SK-N-SH treated with all-trans-retinoic acid at 6 μM for 48 hours (cell line): ENCODE results near the gene TM7SF2.

Experiments
- ATAC-seq: fragments of 200-7000 bp; cut with Tn5 transposase; 3 replicates; pipeline ENCODE4 v1.9.1; 2020; ENCODE audit warnings: mild to moderate bottlenecking, moderate library complexity
- BACH2 ChIP-seq: fragments of 250-450 bp; sonication (Bioruptor Pico); IDR thresholded peaks from 2 replicates; pipeline ENCODE4 v1.9.0; 2021; ENCODE audit warnings: mild to moderate bottlenecking, borderline replicate concordance
- CSDC2 ChIP-seq: fragments of 250-450 bp; sonication (Bioruptor Pico); IDR thresholded peaks from 2 replicates; pipeline ENCODE4 v1.5.0; 2020; ENCODE audit warnings: mild to moderate bottlenecking, moderate library complexity
- ESRRG ChIP-seq: fragments of 250-450 bp; sonication (Bioruptor Pico); IDR thresholded peaks from 2 replicates; pipeline ENCODE4 v1.6.1; 2021; ENCODE audit warnings: mild to moderate bottlenecking
- ISL1 ChIP-seq: fragments of 250-450 bp; sonication (Bioruptor Pico); IDR thresholded peaks from 2 replicates; pipeline ENCODE4 v2.1.2; 2022; ENCODE audit warnings: mild to moderate bottlenecking, moderate library complexity
- OSR1 ChIP-seq: fragments of 250-450 bp; sonication (Bioruptor Pico); IDR thresholded peaks from 2 replicates; pipeline ENCODE4 v1.8.0; 2022; ENCODE audit warnings: moderate library complexity, mild to moderate bottlenecking, inconsistent platforms
- PPARA ChIP-seq: fragments of 250-450 bp; sonication (Bioruptor Pico); IDR thresholded peaks from 2 replicates; pipeline ENCODE4 v1.5.0; 2020; ENCODE audit warnings: mild to moderate bottlenecking, borderline replicate concordance
- RARB ChIP-seq: fragments of 250-450 bp; sonication (Bioruptor Pico); IDR thresholded peaks from 2 replicates; pipeline ENCODE4 v1.8.0; 2021; ENCODE audit warnings: mild to moderate bottlenecking, moderate library complexity
- SNAI2 ChIP-seq: fragments of 250-450 bp; sonication (Bioruptor Pico); IDR thresholded peaks from 2 replicates; pipeline ENCODE4 v1.5.0; 2020; ENCODE audit warnings: mild to moderate bottlenecking, moderate library complexity
- TCF4 ChIP-seq: fragments of 250-450 bp; sonication (Bioruptor Pico); IDR thresholded peaks from 2 replicates; pipeline ENCODE4 v1.8.0; 2021; ENCODE audit warnings: mild to moderate bottlenecking, moderate library complexity, borderline replicate concordance
- TOX ChIP-seq: fragments of 250-450 bp; sonication (Bioruptor Pico); IDR thresholded peaks from 2 replicates; pipeline ENCODE4 v1.8.0; 2021; ENCODE audit warnings: mild to moderate bottlenecking, moderate library complexity, borderline replicate concordance
- ZFP3 ChIP-seq: fragments of 250-450 bp; sonication (Bioruptor Pico); IDR thresholded peaks from 2 replicates; pipeline ENCODE4 v1.5.0; 2020; ENCODE audit warnings: mild to moderate bottlenecking, moderate library complexity
- ZFP30 ChIP-seq: fragments of 450-650 bp; formaldehyde crosslinking; IDR thresholded peaks from 2 replicates; pipeline ENCODE4 v1.5.0; 2022; ENCODE audit warnings: mild to moderate bottlenecking, moderate library complexity
- ZNF565 ChIP-seq: fragments of 450-650 bp; formaldehyde crosslinking; conservative IDR thresholded peaks from 2 replicates; pipeline ENCODE4 v1.5.0; 2020; ENCODE audit warnings: low read depth, mild to moderate bottlenecking, moderate library complexity
- ZNF70 ChIP-seq: fragments of 450-650 bp; formaldehyde crosslinking; IDR thresholded peaks from 2 replicates; pipeline ENCODE4 v1.5.0; 2020; ENCODE audit warnings: mild to moderate bottlenecking, moderate library complexity
- ZNF8 ChIP-seq: fragments of 450-650 bp; formaldehyde crosslinking; IDR thresholded peaks from 2 replicates; pipeline ENCODE4 v1.5.0; 2020; ENCODE audit warnings: mild to moderate bottlenecking, moderate library complexity
- TF ChIP-seq, protein P1 (sequence below): fragments of 250-450 bp; sonication (Bioruptor Pico); IDR thresholded peaks from 2 replicates; pipeline ENCODE4 v1.5.1; 2021; ENCODE audit warnings: mild to moderate bottlenecking, moderate library complexity
- TF ChIP-seq, protein P2 (sequence below): fragments of 250-450 bp; sonication (Bioruptor Pico); IDR thresholded peaks from 2 replicates; pipeline ENCODE4 v1.8.0; 2020; ENCODE audit warnings: mild to moderate bottlenecking, moderate library complexity, borderline replicate concordance
- TF ChIP-seq, protein P3 (sequence below): fragments of 250-450 bp; sonication (Bioruptor Pico); IDR thresholded peaks from 2 replicates; pipeline ENCODE4 v1.8.0; 2021; ENCODE audit warnings: low read depth, mild to moderate bottlenecking, moderate library complexity, borderline replicate concordance
- TF ChIP-seq, protein P4 (sequence below): fragments of 250-450 bp; sonication (Bioruptor Pico); IDR thresholded peaks from 2 replicates; pipeline ENCODE4 v1.5.1; 2020; ENCODE audit warnings: low read depth, mild to moderate bottlenecking, moderate library complexity
- TF ChIP-seq, protein P5 (sequence below): fragments of 250-450 bp; sonication (Bioruptor Pico); IDR thresholded peaks from 2 replicates; pipeline ENCODE4 v1.5.0; 2020; ENCODE audit warnings: mild to moderate bottlenecking, moderate library complexity

TM7SF2 gene

DNA sequence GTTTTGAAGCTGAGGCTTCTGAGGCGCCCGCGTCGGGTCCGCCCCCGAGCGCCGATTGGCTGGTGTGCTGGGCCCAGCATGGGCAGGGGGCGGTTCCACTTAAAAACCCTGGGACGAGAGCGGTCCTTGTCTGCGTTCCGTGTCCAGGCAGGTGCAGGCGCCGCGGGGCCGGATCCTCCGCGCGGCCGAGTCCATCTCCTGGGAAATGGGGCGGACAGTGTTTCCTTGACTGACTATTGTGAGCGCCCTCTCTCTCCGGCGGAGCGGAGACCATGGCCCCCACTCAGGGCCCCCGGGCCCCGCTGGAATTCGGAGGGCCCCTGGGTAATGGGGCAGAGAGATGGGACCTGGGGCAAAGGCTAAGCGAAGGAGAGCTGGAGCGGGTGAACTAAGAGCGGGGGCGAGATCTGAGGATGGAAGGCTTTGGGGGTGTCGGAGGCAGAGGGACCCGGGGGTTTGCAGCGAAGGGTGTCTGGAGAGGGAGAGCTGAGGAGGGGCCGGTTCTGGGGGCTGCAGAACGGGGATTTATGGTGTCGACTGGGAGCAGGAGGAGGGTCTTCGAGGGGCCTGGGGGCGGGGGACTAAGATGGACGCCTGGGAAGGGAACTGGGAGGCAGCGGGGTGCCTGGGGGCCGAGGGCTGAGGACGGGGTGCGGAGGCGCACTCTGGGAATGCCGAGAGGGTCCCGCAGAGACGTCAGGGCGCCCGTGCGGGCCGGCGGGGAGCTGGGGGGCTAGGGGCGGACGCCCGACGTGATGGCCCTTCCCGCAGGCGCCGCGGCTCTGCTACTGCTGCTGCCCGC lies at the start of gene TM7SF2:
Gene TM7SF2, plus strand, starts transcription at position 129 of the 802 bp plus-strand sequence. Its CDS starts 144 bp downstream, at position 273.
- TF ChIP-seq BACH2 (CRISPR knock-in tag): no peak
- TF ChIP-seq, protein P1, sequence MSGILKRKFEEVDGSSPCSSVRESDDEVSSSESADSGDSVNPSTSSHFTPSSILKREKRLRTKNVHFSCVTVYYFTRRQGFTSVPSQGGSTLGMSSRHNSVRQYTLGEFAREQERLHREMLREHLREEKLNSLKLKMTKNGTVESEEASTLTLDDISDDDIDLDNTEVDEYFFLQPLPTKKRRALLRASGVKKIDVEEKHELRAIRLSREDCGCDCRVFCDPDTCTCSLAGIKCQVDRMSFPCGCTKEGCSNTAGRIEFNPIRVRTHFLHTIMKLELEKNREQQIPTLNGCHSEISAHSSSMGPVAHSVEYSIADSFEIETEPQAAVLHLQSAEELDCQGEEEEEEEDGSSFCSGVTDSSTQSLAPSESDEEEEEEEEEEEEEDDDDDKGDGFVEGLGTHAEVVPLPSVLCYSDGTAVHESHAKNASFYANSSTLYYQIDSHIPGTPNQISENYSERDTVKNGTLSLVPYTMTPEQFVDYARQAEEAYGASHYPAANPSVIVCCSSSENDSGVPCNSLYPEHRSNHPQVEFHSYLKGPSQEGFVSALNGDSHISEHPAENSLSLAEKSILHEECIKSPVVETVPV: 0 out of 2 replicates have a peak, but pooled peaks have one; percentile 24
- 0 out of 2 replicates have a peak, but pooled peaks have one; percentile 60 for TF ChIP-seq ESRRG (CRISPR knock-in tag)
- TF ChIP-seq, protein P2, sequence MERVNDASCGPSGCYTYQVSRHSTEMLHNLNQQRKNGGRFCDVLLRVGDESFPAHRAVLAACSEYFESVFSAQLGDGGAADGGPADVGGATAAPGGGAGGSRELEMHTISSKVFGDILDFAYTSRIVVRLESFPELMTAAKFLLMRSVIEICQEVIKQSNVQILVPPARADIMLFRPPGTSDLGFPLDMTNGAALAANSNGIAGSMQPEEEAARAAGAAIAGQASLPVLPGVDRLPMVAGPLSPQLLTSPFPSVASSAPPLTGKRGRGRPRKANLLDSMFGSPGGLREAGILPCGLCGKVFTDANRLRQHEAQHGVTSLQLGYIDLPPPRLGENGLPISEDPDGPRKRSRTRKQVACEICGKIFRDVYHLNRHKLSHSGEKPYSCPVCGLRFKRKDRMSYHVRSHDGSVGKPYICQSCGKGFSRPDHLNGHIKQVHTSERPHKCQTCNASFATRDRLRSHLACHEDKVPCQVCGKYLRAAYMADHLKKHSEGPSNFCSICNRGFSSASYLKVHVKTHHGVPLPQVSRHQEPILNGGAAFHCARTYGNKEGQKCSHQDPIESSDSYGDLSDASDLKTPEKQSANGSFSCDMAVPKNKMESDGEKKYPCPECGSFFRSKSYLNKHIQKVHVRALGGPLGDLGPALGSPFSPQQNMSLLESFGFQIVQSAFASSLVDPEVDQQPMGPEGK (CRISPR knock-in tag): peak; percentile 73; the same call in 1 of the 2 replicates
- no peak for TF ChIP-seq PPARA (CRISPR knock-in tag)
- TF ChIP-seq ZFP30: peak; percentile 38; the same call in 1 of the 2 replicates
- ATAC-seq: peak; percentile 86

DNA sequence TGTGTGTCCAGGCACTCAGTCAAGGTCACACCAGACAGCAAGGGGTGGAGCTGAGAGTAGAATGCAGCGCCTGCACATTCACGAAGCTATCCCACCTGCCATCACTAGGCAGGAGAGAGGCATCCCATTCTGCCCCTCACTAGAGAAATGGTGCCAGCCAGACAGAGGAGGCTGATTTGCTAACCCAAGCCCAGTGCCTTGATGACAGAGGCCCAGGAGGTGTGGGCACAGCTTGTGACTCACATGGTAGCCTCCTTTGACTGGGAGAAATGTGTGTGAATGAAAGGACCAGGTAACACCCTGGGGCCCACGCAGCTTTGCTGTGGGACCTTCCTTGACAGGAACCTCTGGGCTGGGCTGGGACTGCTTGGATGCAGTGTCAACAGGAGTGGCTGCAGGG lies 48.1 kb upstream of the TM7SF2 start:
- ATAC-seq: no peak
- TF ChIP-seq, protein P3, sequence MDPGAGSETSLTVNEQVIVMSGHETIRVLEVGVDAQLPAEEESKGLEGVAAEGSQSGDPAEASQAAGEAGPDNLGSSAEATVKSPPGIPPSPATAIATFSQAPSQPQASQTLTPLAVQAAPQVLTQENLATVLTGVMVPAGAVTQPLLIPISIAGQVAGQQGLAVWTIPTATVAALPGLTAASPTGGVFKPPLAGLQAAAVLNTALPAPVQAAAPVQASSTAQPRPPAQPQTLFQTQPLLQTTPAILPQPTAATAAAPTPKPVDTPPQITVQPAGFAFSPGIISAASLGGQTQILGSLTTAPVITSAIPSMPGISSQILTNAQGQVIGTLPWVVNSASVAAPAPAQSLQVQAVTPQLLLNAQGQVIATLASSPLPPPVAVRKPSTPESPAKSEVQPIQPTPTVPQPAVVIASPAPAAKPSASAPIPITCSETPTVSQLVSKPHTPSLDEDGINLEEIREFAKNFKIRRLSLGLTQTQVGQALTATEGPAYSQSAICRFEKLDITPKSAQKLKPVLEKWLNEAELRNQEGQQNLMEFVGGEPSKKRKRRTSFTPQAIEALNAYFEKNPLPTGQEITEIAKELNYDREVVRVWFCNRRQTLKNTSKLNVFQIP (CRISPR knock-in tag): no peak
- TF ChIP-seq, protein P1: no peak
- TF ChIP-seq ZNF70 (no peak), OSR1 (CRISPR knock-in tag) (no peak), ZFP3 (no peak), CSDC2 (CRISPR knock-in tag) (no peak), TOX (CRISPR knock-in tag) (no peak), RARB (CRISPR knock-in tag) (no peak), ISL1 (CRISPR knock-in tag) (no peak), BACH2 (CRISPR knock-in tag) (no peak), PPARA (CRISPR knock-in tag) (no peak), SNAI2 (CRISPR knock-in tag) (no peak), ESRRG (CRISPR knock-in tag) (no peak), TCF4 (CRISPR knock-in tag) (no peak), ZNF8 (CRISPR knock-in tag) (no peak), ZNF565 (CRISPR knock-in tag) (no peak)
- TF ChIP-seq, protein P4, sequence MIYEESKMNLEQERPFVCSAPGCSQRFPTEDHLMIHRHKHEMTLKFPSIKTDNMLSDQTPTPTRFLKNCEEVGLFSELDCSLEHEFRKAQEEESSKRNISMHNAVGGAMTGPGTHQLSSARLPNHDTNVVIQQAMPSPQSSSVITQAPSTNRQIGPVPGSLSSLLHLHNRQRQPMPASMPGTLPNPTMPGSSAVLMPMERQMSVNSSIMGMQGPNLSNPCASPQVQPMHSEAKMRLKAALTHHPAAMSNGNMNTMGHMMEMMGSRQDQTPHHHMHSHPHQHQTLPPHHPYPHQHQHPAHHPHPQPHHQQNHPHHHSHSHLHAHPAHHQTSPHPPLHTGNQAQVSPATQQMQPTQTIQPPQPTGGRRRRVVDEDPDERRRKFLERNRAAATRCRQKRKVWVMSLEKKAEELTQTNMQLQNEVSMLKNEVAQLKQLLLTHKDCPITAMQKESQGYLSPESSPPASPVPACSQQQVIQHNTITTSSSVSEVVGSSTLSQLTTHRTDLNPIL (CRISPR knock-in tag): no peak
- TF ChIP-seq, protein P2 (CRISPR knock-in tag): no peak
- TF ChIP-seq, protein P5, sequence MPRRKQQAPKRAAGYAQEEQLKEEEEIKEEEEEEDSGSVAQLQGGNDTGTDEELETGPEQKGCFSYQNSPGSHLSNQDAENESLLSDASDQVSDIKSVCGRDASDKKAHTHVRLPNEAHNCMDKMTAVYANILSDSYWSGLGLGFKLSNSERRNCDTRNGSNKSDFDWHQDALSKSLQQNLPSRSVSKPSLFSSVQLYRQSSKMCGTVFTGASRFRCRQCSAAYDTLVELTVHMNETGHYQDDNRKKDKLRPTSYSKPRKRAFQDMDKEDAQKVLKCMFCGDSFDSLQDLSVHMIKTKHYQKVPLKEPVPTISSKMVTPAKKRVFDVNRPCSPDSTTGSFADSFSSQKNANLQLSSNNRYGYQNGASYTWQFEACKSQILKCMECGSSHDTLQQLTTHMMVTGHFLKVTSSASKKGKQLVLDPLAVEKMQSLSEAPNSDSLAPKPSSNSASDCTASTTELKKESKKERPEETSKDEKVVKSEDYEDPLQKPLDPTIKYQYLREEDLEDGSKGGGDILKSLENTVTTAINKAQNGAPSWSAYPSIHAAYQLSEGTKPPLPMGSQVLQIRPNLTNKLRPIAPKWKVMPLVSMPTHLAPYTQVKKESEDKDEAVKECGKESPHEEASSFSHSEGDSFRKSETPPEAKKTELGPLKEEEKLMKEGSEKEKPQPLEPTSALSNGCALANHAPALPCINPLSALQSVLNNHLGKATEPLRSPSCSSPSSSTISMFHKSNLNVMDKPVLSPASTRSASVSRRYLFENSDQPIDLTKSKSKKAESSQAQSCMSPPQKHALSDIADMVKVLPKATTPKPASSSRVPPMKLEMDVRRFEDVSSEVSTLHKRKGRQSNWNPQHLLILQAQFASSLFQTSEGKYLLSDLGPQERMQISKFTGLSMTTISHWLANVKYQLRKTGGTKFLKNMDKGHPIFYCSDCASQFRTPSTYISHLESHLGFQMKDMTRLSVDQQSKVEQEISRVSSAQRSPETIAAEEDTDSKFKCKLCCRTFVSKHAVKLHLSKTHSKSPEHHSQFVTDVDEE: no peak
